IgD-negative memory B cell (primary cell): ENCODE results near the gene EFCAB12. TPM values are rescaled to one million over a fixed set of nuclear protein-coding genes. Genes with fewer than 3 reads are reported as not detected.
"Not testable (repeated sequence)": the region's sequence is repeated elsewhere in the genome, so short reads cannot be mapped to it uniquely, and the experiment has no call there.

ENCODE experiments used
- H3K27ac Mint-ChIP-seq, 3 donors: one replicate each; pipeline ENCODE4 v1.8.0; 2020 to 2022; ENCODE audit warnings: mild to moderate bottlenecking in 3 of 3, mixed read lengths in 3 of 3, moderate library complexity in 1 of 3
- H3K27me3 Mint-ChIP-seq: one replicate; pipeline ENCODE4 v1.8.0; 2021; ENCODE audit warnings: mixed read lengths
- H3K36me3 Mint-ChIP-seq: one replicate; pipeline ENCODE4 v1.8.0; 2020; ENCODE audit warnings: mild to moderate bottlenecking, mixed read lengths
- H3K4me1 Mint-ChIP-seq, 3 donors: one replicate each; pipeline ENCODE4 v1.8.0; 2020 to 2022; ENCODE audit warnings: mixed read lengths in 3 of 3, mild to moderate bottlenecking in 1 of 3
- H3K4me3 Mint-ChIP-seq, 4 donors: one replicate each; pipeline ENCODE4 v1.8.0; 2020 to 2022; ENCODE audit warnings: mild to moderate bottlenecking in 4 of 4, mixed read lengths in 4 of 4, moderate library complexity in 3 of 4
- H3K9me3 Mint-ChIP-seq, 3 donors: one replicate each; pipeline ENCODE4 v1.8.0; 2020 to 2021; ENCODE audit warnings: mixed read lengths in 3 of 3, mild to moderate bottlenecking in 1 of 3
- polyA plus RNA-seq: library from polyadenylated mRNA; unstranded; fragments of 300-500 nt; fragmentation: Illumina TruSeq; gene quantifications from one replicate; pipeline ENCODE4 v1.2.3, GENCODE V29; 2021

EFCAB12 gene
- polyA plus RNA-seq, 1 donor from 2014 or later, result 0.71 TPM

DNA sequence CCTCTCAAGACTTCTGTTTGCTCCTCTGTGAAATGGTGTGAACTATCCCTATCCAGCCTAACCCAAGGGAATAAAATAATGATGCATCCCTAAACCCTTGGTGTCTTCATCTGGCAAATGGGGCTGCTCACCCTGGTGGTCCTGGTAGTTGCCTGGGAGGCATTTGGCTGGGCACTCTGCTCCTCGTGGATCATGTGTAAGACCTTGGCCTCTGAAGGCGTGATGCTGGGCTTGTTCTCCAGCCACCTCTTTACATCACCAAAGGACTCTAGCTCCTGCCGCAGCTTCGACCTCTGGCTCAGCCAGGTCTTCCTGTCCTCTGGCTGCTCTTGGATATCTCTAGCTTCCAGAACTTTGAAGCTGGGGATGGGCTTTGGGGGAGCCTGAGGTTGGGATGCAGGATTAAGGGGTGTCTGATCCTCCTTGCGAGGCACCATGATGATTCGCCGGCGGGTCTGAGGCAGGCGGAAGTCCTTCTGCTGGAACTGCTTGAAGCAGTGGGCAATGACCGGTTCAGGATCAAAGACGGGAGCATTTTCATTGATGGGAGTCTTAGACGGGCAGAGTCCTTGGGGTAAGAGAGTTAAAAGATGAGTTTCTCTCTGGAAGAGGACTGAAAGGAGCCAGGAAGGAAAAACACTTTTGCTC is 7.1 kb downstream of the EFCAB12 start:
- Mint-ChIP-seq H3K4me3 (no peak overlapping the region), H3K9me3 (peaks cover 0 to 4% (median 2%) of the 10 kb centered on the region in 3 donors), H3K36me3 (peaks cover 4% of the 10 kb centered on the region), H3K27me3 (no peaks in the 10 kb centered on the region), H3K27ac (no peak overlapping the region), H3K4me1 (peaks cover 8 to 14% (median 11%) of the 10 kb centered on the region in 3 donors)

DNA sequence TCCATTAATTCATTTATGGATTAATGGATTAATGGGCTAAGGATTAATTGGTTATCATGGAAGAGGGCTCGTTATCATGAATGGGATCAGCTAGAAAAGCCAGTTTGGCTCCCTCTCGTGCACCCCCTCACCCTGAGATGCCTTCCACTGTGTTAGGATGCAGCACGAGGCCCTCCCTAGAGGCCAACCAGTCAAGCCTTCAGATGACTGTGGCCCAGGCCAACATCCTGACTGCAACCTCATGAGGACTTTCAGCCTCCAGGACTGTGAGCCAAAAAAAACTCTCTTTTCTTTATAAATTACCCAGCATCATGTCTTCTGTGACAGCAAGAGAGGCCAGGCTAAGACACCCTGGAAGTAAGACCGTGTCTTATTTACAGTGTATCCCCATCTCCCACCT is 9.0 kb downstream of the EFCAB12 start:
- Mint-ChIP-seq H3K4me3 (no peak overlapping the region), H3K9me3 (peaks cover 0 to 2% (median 2%) of the 10 kb centered on the region in 3 donors), H3K36me3 (peaks cover 3% of the 10 kb centered on the region), H3K4me1 (peaks cover 6 to 11% (median 7%) of the 10 kb centered on the region in 3 donors), H3K27me3 (no peaks in the 10 kb centered on the region), H3K27ac (no peak overlapping the region)

DNA sequence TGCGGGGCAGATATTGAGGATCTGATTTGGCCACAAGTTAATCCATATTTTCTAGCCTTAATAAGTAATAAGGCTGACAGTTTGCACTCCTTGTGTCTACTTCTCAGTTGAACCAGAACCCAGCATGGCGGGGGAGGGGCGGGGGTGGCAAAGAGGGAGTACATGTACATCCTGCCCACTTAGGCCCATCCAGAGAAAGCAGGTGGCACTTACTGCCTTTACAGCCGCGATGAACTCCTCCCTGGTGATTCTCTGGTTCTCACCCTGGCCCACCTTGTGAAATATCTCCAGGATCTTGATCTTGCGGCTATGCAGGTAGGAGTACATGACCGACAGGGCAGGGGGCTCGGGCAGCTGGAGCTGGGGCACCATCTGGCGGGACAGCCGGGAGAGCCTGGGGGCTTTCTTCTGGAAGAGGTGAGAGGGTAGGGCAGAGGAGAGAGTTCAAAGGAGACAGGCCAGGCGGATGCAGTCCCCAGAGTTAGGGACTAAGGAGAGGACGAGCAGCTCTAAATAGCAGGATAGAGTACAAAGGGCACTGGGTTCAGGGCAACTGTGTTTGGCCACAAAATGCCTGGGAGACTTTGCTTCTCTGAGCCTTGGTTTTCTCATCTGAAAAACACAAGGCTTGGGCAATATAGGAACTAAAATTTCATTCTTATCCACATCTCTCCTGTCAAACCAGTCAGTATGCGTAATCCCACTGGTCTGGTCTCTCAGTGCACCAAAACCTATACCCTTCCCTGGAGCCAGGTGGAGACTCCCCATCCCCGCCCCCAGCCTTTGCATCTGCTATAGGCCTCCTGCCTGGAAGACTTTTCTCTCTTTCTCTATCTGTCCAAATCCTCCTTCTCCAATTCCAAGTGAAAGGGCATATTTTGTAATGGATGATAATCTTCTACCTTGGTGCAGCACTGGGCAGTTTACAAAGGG is 10.1 kb downstream of the EFCAB12 start:
- Mint-ChIP-seq H3K9me3 (no peaks in the 10 kb centered on the region), H3K27me3 (no peaks in the 10 kb centered on the region), H3K27ac (peak overlapping the region in 1 of 3 donors; percentile 59), H3K36me3 (peaks cover 1% of the 10 kb centered on the region), H3K4me1 (peaks cover 0 to 4% (median 0%) of the 10 kb centered on the region in 3 donors), H3K4me3 (peak overlapping the region in 1 of 4 donors; percentile 49)

DNA sequence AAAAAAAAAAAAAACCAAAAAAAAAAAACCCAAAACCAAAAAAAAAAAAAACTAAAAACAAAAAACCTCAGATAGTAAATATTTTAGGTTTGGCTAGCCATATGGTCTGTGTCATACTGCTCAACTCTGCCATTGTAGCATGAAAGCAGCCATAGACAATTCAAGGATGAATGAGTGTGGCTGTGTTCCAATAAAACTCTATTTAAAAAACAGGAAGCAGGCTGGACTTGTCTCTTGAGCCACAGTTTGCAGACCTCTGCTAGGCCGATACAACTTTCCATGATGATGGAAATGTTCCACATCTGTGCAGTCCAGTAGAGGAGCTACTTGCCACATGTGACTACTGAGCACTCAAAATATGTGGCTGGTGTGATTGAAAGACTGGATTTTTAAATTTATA is 11.1 kb downstream of the EFCAB12 start:
- Mint-ChIP-seq H3K27me3 (no peaks in the 10 kb centered on the region), H3K4me3 (no peak overlapping the region), H3K9me3 (no peaks in the 10 kb centered on the region), H3K4me1 (peaks cover 0 to 3% (median 0%) of the 10 kb centered on the region in 3 donors), H3K27ac (no peak overlapping the region), H3K36me3 (peaks cover 1% of the 10 kb centered on the region)

DNA sequence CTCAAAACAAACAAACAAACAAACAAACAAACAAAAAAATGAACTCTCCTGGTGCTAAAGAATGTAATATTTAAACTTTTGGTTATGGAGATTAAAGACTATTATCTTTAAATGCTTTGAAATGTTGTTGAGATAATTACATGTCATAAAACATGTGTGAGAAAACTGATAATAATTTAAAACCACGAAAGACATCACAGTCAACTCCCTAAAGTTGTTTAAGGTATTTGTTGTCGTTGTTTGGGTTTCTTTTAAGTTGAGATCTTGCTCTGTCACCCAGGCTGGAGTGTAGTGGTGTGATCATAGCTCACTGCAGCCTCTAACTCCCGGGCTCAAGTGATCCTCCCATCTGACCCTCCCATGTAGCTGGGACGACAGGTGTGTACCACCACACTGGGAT is 12.0 kb downstream of the EFCAB12 start:
- Mint-ChIP-seq H3K4me1 (peaks cover 0 to 3% (median 0%) of the 10 kb centered on the region in 3 donors), H3K4me3 (no peak overlapping the region), H3K36me3 (peaks cover 1% of the 10 kb centered on the region), H3K9me3 (no peaks in the 10 kb centered on the region), H3K27ac (no peak overlapping the region), H3K27me3 (no peaks in the 10 kb centered on the region)

DNA sequence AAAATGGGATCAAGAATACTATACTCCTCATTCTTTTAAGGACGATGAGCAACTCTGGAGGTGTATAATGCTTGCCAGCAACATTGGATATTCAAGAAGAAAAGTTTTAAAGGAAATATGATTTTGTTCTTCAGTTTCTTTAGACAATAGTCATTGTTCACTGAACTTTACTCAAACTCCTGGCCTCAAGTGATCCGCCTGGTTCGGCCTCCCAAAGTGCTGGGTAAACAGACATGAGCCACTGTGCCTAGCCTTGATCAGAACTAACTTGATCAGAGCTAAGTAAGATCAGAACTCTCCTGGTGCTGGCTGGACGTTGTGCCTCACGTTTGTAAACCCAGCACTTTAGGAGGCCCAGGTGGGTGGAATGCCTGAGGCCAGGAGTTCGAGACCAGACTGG is 12.6 kb downstream of the EFCAB12 start:
- no peak overlapping the region for H3K4me3 Mint-ChIP-seq
- peaks cover 0 to 3% (median 0%) of the 10 kb centered on the region in 3 donors for H3K4me1 Mint-ChIP-seq
- H3K9me3 Mint-ChIP-seq, result no peaks in the 10 kb centered on the region
- H3K36me3 Mint-ChIP-seq, result no peaks in the 10 kb centered on the region
- H3K27ac Mint-ChIP-seq, result no peak overlapping the region
- no peaks in the 10 kb centered on the region for H3K27me3 Mint-ChIP-seq

DNA sequence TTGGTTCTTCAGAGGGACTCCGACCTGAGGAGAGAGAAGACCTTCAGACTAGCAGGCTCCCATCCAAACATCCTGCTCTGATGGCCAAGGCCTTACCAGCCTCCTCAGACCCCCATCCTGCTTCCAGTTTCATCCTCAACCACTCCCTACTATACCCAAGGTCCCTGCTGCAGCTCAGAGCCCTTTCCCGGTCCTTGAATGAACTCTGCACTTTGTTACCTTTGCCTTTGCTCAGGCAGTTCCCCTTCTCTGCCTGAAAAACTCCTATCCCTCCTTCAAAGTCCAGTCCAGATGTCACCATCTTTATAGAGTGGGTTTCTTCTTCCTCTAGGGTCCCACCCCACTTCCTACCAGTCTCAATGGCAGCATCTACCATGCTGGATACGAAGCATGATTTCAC is 13.1 kb downstream of the EFCAB12 start:
- Mint-ChIP-seq H3K4me1 (peaks cover 0 to 3% (median 0%) of the 10 kb centered on the region in 3 donors), H3K27ac (peak overlapping the region in 1 of 3 donors; percentile 47), H3K27me3 (no peaks in the 10 kb centered on the region), H3K9me3 (no peaks in the 10 kb centered on the region), H3K36me3 (no peaks in the 10 kb centered on the region), H3K4me3 (no peak overlapping the region)

DNA sequence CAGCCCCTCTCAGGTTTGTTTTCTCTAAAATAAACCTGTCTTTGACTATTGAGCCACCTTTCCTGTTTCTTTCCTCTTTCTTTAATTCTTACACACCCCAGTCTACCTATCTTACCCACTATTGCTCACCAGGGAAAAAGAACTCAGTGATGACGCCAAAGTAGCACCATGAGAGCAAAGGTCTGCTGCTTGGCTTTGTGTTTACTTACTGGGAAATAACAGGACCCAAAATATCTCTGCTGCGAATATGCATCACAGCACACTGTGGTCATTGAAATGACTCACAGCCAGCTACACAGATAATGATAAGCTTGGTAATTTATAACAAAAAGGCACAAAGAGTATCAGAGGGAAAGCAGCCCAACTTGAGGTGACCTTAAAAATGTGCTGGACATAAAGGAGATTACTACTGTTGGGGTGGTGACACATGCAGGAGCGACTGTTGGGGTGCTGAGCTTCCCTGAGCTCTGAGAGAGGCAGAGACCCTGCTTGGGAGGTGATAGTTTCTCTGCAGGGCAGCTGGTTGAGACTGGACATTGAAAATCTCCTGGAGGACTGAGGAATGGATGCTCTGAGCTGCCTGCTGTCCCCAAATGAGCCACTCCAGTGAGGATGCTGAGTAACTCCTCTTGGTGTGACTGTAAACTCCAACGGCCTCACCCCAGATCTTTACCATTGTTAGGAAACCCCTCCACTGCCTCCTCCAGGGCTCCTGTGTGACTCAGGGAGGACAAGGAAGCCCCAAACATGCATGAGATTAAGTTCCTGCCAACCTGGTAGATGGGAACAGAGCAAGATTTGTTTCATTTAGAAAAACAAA is 14.5 kb downstream of the EFCAB12 start:
- H3K27ac Mint-ChIP-seq, result no peak overlapping the region
- peaks cover 0 to 8% (median 5%) of the 10 kb centered on the region in 3 donors for H3K4me1 Mint-ChIP-seq
- H3K27me3 Mint-ChIP-seq, result no peaks in the 10 kb centered on the region
- H3K4me3 Mint-ChIP-seq, result no peak overlapping the region
- H3K36me3 Mint-ChIP-seq, result peaks cover 2% of the 10 kb centered on the region
- H3K9me3 Mint-ChIP-seq, result no peaks in the 10 kb centered on the region

DNA sequence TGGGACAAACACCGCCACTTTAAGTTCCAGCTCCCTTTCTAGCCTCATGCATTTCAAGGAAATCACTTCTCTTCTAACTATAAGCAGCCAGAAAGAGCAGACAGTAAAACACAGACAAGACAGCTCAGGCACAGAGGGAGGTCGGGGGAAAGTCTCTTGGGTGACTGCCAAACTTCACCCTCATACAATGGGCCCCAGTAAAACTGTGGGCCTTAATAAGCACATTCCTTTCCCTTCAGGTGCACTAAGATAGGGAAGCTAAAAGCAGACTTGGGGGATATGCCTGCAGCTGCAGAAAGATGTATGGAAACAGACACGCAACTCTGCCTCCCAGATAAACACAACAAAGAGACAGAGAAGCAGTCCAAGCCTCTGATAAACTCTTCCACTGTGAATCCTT is 15.2 kb downstream of the EFCAB12 start:
- not testable (repeated sequence) for H3K27ac Mint-ChIP-seq, H3K4me1 Mint-ChIP-seq, H3K9me3 Mint-ChIP-seq, H3K27me3 Mint-ChIP-seq, H3K36me3 Mint-ChIP-seq, H3K4me3 Mint-ChIP-seq

DNA sequence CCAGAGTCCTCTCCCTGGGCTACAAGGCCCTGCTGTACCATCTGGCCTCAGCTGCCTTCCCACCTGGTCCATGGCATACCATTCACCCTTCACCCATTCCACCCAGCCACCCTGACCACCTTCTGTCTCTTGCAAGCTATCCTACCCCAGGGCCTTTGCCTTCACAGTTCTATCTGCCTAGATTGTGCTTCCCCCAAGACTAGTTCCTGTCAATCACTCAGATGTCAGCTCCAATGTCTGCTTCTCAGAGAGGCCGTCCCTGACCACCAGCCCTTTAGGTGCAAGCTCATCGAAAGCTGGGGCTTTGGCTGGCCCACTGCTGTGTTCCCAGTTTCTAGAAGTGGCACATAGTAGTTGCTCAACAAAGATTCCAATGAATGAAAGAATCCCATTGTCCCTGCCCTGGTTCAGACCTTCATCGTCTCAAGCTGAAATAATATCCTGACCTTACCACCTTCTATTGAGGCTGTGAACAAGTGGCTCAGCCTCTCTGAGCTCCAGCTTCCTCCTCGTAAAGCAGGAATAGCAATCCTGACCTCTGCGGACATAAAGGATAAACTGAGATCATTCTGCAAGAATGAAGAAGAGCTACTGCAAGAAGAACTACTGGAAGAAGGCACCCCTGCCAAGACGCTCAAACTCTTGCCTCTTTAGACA is 15.8 kb downstream of the EFCAB12 start:
- no peak overlapping the region for H3K27ac Mint-ChIP-seq
- H3K4me1 Mint-ChIP-seq, result peaks cover 0 to 8% (median 5%) of the 10 kb centered on the region in 3 donors

DNA sequence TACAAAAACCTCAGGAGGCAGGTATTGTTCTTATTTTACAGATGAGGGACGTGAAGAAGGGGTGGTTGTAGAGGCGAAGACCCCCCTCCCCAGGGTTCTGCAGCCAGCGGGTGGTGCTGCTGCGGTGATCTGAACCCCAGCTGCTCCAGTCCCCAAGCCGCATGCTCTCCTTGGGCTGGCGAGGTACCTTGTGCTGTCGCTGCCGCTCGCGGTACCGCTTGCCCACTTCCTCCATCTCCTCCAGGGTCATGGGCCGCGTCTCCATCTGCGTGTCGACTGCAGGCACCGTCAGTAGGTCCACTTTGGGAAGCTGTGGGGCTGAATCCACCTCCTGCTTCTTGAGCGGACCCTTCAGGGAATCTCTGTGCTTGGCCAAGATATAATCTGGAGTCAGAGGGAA is 17.5 kb downstream of the EFCAB12 start:
- Mint-ChIP-seq H3K4me3 (no peak overlapping the region), H3K27ac (no peak overlapping the region), H3K4me1 (peaks cover 0 to 8% (median 5%) of the 10 kb centered on the region in 3 donors), H3K9me3 (no peaks in the 10 kb centered on the region), H3K36me3 (peaks cover 2% of the 10 kb centered on the region), H3K27me3 (no peaks in the 10 kb centered on the region)

More for the DNA sequence above, 15.8 kb downstream of the EFCAB12 start:
- H3K9me3 Mint-ChIP-seq, result no peaks in the 10 kb centered on the region
- H3K27me3 Mint-ChIP-seq, result no peaks in the 10 kb centered on the region
- H3K4me3 Mint-ChIP-seq, result no peak overlapping the region
- H3K36me3 Mint-ChIP-seq, result peaks cover 2% of the 10 kb centered on the region

DNA sequence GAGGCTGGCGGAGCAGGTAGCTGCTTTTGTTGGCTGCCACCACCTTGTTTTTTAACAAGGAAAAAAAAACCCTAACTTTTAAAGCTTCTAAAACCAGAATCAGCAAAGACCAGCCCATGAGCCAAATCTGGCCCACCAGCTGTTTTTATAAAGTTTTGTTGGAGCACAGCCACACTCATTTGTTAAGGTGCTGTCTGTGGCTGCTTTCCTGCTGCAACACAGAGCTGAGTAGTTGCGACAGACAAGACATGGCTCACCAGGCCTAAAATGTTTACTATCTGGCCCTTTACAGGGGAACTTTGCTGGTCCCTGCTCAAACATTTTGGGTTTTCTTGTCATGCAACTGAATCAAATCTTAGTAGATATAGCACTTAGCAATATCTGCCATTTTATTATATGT is 18.9 kb downstream of the EFCAB12 start:
- H3K36me3 Mint-ChIP-seq, result peaks cover 2% of the 10 kb centered on the region
- peaks cover 0 to 8% (median 5%) of the 10 kb centered on the region in 3 donors for H3K4me1 Mint-ChIP-seq

DNA sequence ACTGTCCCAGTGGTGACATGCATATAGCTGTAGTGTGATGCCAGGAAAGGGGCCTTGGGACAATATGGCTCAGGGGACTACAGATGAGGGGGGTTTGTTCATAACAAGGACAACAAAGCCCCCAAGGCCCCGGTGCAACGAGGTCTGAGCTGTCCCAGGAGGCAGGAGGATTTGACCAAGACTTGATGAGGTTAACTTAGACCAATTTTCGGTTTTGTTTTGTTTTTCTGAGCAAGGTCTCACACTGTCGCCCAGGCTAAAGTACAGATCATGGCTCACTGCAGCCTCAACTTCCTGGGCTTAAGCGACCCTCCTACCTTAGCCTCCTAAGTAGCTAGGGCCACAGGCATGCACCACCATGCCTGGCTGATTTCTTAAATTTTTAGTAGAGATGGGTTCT is 23.8 kb downstream of the EFCAB12 start:
- H3K4me3 Mint-ChIP-seq, result no peak overlapping the region
- no peaks in the 10 kb centered on the region for H3K27me3 Mint-ChIP-seq
- no peaks in the 10 kb centered on the region for H3K9me3 Mint-ChIP-seq
- peaks cover 8 to 10% (median 9%) of the 10 kb centered on the region in 3 donors for H3K4me1 Mint-ChIP-seq
- H3K36me3 Mint-ChIP-seq, result peaks cover 4% of the 10 kb centered on the region
- H3K27ac Mint-ChIP-seq, result no peak overlapping the region

More for the DNA sequence above, 18.9 kb downstream of the EFCAB12 start:
- Mint-ChIP-seq H3K27ac (peak overlapping the region in 1 of 3 donors; percentile 68), H3K4me3 (no peak overlapping the region), H3K9me3 (no peaks in the 10 kb centered on the region), H3K27me3 (no peaks in the 10 kb centered on the region)

DNA sequence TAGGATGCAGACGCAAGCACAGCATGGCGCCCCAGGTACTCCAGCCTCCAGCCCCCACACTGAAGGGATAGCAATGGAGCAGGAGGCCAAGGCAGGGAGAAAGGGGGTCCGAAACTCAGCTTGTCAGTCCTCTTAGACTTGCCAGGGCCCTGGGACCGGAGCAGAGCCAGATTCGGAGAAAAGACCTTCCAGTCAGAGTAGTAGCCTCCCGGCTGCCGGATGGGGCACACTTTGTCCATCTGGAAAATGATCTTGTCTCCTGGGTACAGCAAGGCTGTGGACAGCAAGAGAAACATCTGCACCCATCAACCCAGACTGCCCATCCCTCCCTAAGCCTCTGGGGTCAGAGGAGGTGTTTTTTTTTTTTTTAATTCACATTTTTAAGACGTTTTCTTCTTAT is 24.3 kb downstream of the EFCAB12 start:
- Mint-ChIP-seq H3K27me3 (no peaks in the 10 kb centered on the region), H3K27ac (no peak overlapping the region), H3K4me1 (peaks cover 7 to 12% (median 8%) of the 10 kb centered on the region in 3 donors), H3K9me3 (no peaks in the 10 kb centered on the region), H3K36me3 (peaks cover 3% of the 10 kb centered on the region), H3K4me3 (no peak overlapping the region)
